Kidney (tissue), 14 donors: ENCODE results near the gene FAM20A. TPM values are rescaled to one million over a fixed set of nuclear protein-coding genes. Genes with fewer than 3 reads are reported as not detected.

Source experiments
- DNase-seq, 5 donors: peaks; one replicate each; pipeline ENCODE4 v3.0.0-alpha.2; 2013 to 2020
- FAIRE-seq: peaks from 2 replicates; lab custom pipeline; 2012; peaks lifted over from hg19 to GRCh38; lab: Jason Lieb, UNC
- H3K27ac ChIP-seq, 2 donors: one replicate each; pipeline ENCODE4 v1.7.0; 2013; ENCODE audit warnings: low read depth in 2 of 2, low read length in 2 of 2, inconsistent platforms in 1 of 2
- H3K27me3 ChIP-seq: one replicate; pipeline ENCODE4 v1.7.1; 2013; ENCODE audit warnings: low read length, inconsistent platforms; ENCODE audit not compliant: control insufficient read depth, insufficient read depth
- H3K36me3 ChIP-seq, 3 donors: one replicate each; pipeline versions ENCODE4 v1.7.0 to v1.7.1; 2013; ENCODE audit warnings: low read length in 3 of 3, control low read depth in 1 of 3, inconsistent platforms in 1 of 3; ENCODE audit not compliant: insufficient read depth in 3 of 3, control insufficient read depth in 2 of 3
- H3K4me1 ChIP-seq, 3 donors: one replicate each; pipeline versions ENCODE4 v1.7.0 to v1.7.1; 2013; ENCODE audit warnings: low read length in 3 of 3, inconsistent platforms in 1 of 3, low read depth in 1 of 3; ENCODE audit not compliant: control insufficient read depth in 2 of 3, insufficient read depth in 2 of 3
- H3K4me3 ChIP-seq, 3 donors: one replicate each; pipeline versions ENCODE4 v1.7.0 to v1.8.1; 2013; ENCODE audit warnings: low read length in 3 of 3, control low read depth in 1 of 3, inconsistent platforms in 1 of 3
- H3K9ac ChIP-seq, 3 donors: one replicate each; pipeline versions ENCODE4 v1.7.0 to v1.7.1; 2013; ENCODE audit warnings: low read length in 3 of 3, control low read depth in 1 of 3, inconsistent platforms in 1 of 3
- H3K9me3 ChIP-seq, 3 donors: one replicate each; pipeline versions ENCODE4 v1.7.0 to v1.7.1; 2013; ENCODE audit warnings: low read length in 3 of 3, control low read depth in 1 of 3, inconsistent platforms in 1 of 3; ENCODE audit not compliant: control insufficient read depth in 2 of 3, insufficient read depth in 1 of 3
- CTCF ChIP-seq: IDR thresholded peaks from 3 replicates; pipeline ENCODE4 v1.5.1; 2012; ENCODE audit warnings: mild to moderate bottlenecking, moderate library complexity, borderline replicate concordance; ENCODE audit not compliant: insufficient read depth; ENCODE audit errors: extremely low read depth
- intact Hi-C: fragments of 100-400 bp; cut with DNase I; formaldehyde crosslinking; loops from one replicate; pipeline ENCODE4 v1.11.1; 2022
- polyA plus RNA-seq: library from polyadenylated mRNA; stranded (reverse); fragments of 350-450 nt; fragmentation: Illumina TruSeq; extraction: RNeasy Lipid Tissue Mini Kit (QIAGEN cat#74804); gene quantifications from one replicate; pipeline ENCODE4 v1.2.3, GENCODE V29; 2014; ENCODE audit warnings: low read depth, low replicate concordance; ENCODE audit not compliant: insufficient read depth
- total RNA-seq: library from RNA; stranded (reverse); fragmentation: NEBNext Ultra II Directional; extraction: Animal tissue kit (Norgen Biotek cat#: 25700); gene quantifications from one replicate; pipeline ENCODE4 v1.2.1, GENCODE V29; 2021
- donor health status: control.
- donor health status: control.
- donor health status: control.
- donor health status: control.
- donor health status: control.
- donor health status: DM: yes; HTN: yes; CAD: no.
- donor health status: Normal renal cell carcinoma (clear cell type).

FAM20A gene
- total and polyA plus RNA-seq, 2 donors from 2014 or later = 65.8 to 77.7 TPM

GRCh38 chr17:68598545-68598961 is 2.6 kb downstream of the FAM20A start:
- Histone ChIP-seq H3K27me3 (no peaks in the 10 kb centered on the region), H3K27ac (peak overlapping the region in 1 of 2 donors; percentile 45), H3K9ac (peak overlapping the region in 1 of 3 donors; percentile 4), H3K4me1 (peaks cover 2 to 23% (median 7%) of the 10 kb centered on the region in 3 donors), H3K4me3 (peak overlapping the region in 2 of 3 donors; percentile 19 to 47), H3K9me3 (no peaks in the 10 kb centered on the region), H3K36me3 (no peaks in the 10 kb centered on the region)
- intact Hi-C loops = no loop called here
- no peak for TF ChIP-seq CTCF
- FAIRE-seq (no peak), DNase-seq (no peak)

- TF ChIP-seq CTCF = no peak
- Histone ChIP-seq H3K27ac (peak overlapping the region in 1 of 2 donors; percentile 45), H3K27me3 (no peaks in the 10 kb centered on the region), H3K4me1 (peaks cover 2 to 27% (median 7%) of the 10 kb centered on the region in 3 donors), H3K9ac (no peak overlapping the region), H3K4me3 (peak overlapping the region in 2 of 3 donors; percentile 19 to 47), H3K36me3 (no peaks in the 10 kb centered on the region), H3K9me3 (no peaks in the 10 kb centered on the region)
- no peak for FAIRE-seq
- no peak for DNase-seq
- intact Hi-C loops = no loop called here
Observed at GRCh38 chr17:68598074-68598473, 3.1 kb downstream of the FAM20A start.

- TF ChIP-seq CTCF = no peak
- FAIRE-seq = no peak
- no peaks in the 10 kb centered on the region for H3K36me3 ChIP-seq
- H3K27me3 ChIP-seq = no peaks in the 10 kb centered on the region
- DNase-seq = no peak
- H3K27ac ChIP-seq = no peak overlapping the region
- H3K4me1 ChIP-seq = peaks cover 2 to 28% (median 7%) of the 10 kb centered on the region in 3 donors
- no peak overlapping the region for H3K9ac ChIP-seq
- no peaks in the 10 kb centered on the region for H3K9me3 ChIP-seq
- intact Hi-C loops = no loop called here
- peak overlapping the region in 1 of 3 donors; percentile 9 for H3K4me3 ChIP-seq
Observed at GRCh38 chr17:68596411-68596945, 4.7 kb downstream of the FAM20A start.
